ENCODE results near the gene SLC7A14.

DNA sequence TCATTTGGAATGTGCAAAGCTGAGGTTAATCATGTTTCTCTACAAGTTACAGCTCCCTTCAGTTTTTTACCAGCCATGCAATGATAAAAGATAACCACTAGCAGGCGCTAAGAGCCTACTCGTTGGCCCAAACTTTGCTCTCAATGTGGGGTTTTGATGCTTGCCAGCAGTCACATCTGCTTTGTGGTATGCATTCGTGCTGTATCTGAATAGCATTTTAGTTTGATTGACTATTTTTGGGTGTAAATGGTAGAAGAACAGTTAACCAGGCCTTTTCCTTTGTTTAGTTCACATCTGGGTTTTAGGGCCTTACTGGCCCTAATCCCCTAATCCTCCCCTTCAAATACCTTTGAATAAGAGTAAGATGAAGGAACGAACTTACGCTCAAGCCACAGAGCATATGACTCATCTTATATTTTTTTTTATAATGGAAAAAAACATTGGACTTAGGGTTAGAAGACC, 171.6 kb downstream of the SLC7A14 start:
- peak in 2 of 3 donors; percentile 59 to 71 for TF ChIP-seq POLR2AphosphoS5 (IDR thresholded peaks at IDR 0.05)
- TF ChIP-seq, protein P1, sequence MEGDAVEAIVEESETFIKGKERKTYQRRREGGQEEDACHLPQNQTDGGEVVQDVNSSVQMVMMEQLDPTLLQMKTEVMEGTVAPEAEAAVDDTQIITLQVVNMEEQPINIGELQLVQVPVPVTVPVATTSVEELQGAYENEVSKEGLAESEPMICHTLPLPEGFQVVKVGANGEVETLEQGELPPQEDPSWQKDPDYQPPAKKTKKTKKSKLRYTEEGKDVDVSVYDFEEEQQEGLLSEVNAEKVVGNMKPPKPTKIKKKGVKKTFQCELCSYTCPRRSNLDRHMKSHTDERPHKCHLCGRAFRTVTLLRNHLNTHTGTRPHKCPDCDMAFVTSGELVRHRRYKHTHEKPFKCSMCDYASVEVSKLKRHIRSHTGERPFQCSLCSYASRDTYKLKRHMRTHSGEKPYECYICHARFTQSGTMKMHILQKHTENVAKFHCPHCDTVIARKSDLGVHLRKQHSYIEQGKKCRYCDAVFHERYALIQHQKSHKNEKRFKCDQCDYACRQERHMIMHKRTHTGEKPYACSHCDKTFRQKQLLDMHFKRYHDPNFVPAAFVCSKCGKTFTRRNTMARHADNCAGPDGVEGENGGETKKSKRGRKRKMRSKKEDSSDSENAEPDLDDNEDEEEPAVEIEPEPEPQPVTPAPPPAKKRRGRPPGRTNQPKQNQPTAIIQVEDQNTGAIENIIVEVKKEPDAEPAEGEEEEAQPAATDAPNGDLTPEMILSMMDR (IDR thresholded peaks at IDR 0.05) = peak; percentile 76 to 91 (median 89)
